Chondrocyte (in vitro differentiated cells): ENCODE results near the gene RAB38. TPM values are rescaled to one million over a fixed set of nuclear protein-coding genes. Genes with fewer than 3 reads are reported as not detected.
A peak's percentile ranks its signal among the peaks of the same experiment; 100 is the strongest.

ENCODE experiments used
- DNase-seq: peaks from one replicate; pipeline ENCODE4 v3.0.0; 2021; ENCODE audit warnings: mixed read lengths, low spot score
- H3K27ac Mint-ChIP-seq: one replicate; pipeline ENCODE4 v1.8.0; 2021; ENCODE audit warnings: mild to moderate bottlenecking, moderate library complexity, mixed read lengths; ENCODE audit not compliant: unreplicated experiment
- H3K27me3 Mint-ChIP-seq: 2 replicates; pipeline ENCODE4 v1.8.0; 2021; ENCODE audit warnings: low read depth, mixed read lengths
- H3K36me3 Mint-ChIP-seq: 2 replicates; pipeline ENCODE4 v1.8.0; 2021; ENCODE audit warnings: low read depth, mixed read lengths
- H3K4me1 Mint-ChIP-seq: 2 replicates; pipeline ENCODE4 v1.8.0; 2021; ENCODE audit warnings: low read depth, mild to moderate bottlenecking, mixed read lengths
- H3K4me3 Mint-ChIP-seq: one replicate; pipeline ENCODE4 v1.8.0; 2021; ENCODE audit warnings: mild to moderate bottlenecking, moderate library complexity, mixed read lengths; ENCODE audit not compliant: unreplicated experiment
- H3K9me3 Mint-ChIP-seq: 2 replicates; pipeline ENCODE4 v1.8.0; 2021; ENCODE audit warnings: low read depth, mixed read lengths
- total RNA-seq: library from RNA; stranded (reverse); gene quantifications from 3 replicates; pipeline ENCODE4 v1.2.1, GENCODE V29; 2021
- TF ChIP-seq, protein P1 (sequence below): fragments of 200-600 bp; sonication (generic); IDR thresholded peaks from 2 replicates; pipeline ENCODE4 v1.5.0; 2021; ENCODE audit warnings: antibody characterized with exemption, mild to moderate bottlenecking, moderate library complexity

RAB38 gene
- total RNA-seq, 1 donor from 2014 or later, result not detected

DNA sequence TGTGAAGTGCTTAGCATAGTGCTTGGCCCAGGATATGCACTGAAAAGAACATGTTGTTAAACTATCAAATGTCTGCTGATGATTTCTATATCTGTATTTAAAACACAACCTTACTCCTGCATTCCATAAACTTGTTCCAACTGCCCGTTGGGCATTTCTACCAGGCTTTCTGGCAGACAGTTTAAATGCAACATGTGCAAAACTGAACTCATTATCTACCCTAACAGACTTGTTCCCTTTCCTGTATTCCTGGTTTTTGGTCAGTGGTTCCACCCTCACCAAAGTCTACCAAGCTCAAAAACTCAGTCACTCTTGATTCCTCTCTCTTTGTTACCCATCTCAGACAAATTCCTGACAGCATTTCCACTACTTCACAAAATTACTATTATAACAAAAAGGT is 6.5 kb upstream of the RAB38 start:
- Mint-ChIP-seq H3K9me3 (no peaks in the 10 kb centered on the region), H3K27ac (no peak overlapping the region), H3K36me3 (no peaks in the 10 kb centered on the region), H3K27me3 (peaks cover 32% of the 10 kb centered on the region), H3K4me1 (no peaks in the 10 kb centered on the region), H3K4me3 (no peak overlapping the region)
- TF ChIP-seq, protein P1, sequence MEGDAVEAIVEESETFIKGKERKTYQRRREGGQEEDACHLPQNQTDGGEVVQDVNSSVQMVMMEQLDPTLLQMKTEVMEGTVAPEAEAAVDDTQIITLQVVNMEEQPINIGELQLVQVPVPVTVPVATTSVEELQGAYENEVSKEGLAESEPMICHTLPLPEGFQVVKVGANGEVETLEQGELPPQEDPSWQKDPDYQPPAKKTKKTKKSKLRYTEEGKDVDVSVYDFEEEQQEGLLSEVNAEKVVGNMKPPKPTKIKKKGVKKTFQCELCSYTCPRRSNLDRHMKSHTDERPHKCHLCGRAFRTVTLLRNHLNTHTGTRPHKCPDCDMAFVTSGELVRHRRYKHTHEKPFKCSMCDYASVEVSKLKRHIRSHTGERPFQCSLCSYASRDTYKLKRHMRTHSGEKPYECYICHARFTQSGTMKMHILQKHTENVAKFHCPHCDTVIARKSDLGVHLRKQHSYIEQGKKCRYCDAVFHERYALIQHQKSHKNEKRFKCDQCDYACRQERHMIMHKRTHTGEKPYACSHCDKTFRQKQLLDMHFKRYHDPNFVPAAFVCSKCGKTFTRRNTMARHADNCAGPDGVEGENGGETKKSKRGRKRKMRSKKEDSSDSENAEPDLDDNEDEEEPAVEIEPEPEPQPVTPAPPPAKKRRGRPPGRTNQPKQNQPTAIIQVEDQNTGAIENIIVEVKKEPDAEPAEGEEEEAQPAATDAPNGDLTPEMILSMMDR, result no peak
- no peak for DNase-seq

- H3K27ac Mint-ChIP-seq, result no peak overlapping the region
- TF ChIP-seq, protein P1, result no peak
- H3K9me3 Mint-ChIP-seq, result no peaks in the 10 kb centered on the region
- H3K27me3 Mint-ChIP-seq, result peaks cover 41% of the 10 kb centered on the region
- peaks cover 2% of the 10 kb centered on the region for H3K4me1 Mint-ChIP-seq
- DNase-seq, result no peak
- no peak overlapping the region for H3K4me3 Mint-ChIP-seq
- H3K36me3 Mint-ChIP-seq, result no peaks in the 10 kb centered on the region
Observed at GRCh38 chr11:88179971-88180629, 4.9 kb upstream of the RAB38 start.

DNA sequence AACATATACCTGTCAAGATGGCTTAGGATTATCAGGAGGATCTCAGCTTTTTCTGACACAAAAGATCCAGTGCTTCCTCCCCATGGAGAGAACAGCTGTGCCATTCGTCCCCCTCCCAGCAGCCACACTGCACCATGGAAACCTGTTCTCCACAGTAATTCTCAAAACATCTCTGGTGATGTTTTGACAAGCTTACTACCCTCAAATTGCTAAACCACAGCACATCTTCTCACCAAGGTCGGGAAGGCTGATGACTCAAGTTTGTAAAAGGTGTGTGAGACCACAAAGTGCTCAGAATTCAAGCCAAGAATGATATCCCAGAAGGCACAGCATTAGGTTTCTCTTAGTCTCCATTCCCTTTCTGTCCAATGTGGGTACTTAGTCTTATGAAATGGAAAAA is 3.9 kb upstream of the RAB38 start:
- Mint-ChIP-seq H3K36me3 (no peaks in the 10 kb centered on the region), H3K4me1 (peaks cover 10% of the 10 kb centered on the region), H3K9me3 (no peaks in the 10 kb centered on the region), H3K27me3 (peaks cover 42% of the 10 kb centered on the region), H3K27ac (no peak overlapping the region), H3K4me3 (no peak overlapping the region)
- TF ChIP-seq, protein P1, result no peak
- DNase-seq, result no peak

GRCh38 chr11:88178191-88178590 is 2.9 kb upstream of the RAB38 start:
- no peak for DNase-seq

GRCh38 chr11:88175569-88176075 is 379 bp upstream of the RAB38 start:
- TF ChIP-seq, protein P1, result no peak
- Mint-ChIP-seq H3K36me3 (no peaks in the 10 kb centered on the region), H3K4me3 (peak overlapping the region; percentile 60), H3K27ac (no peak overlapping the region), H3K27me3 (peaks cover 26% of the 10 kb centered on the region), H3K4me1 (peaks cover 10% of the 10 kb centered on the region), H3K9me3 (no peaks in the 10 kb centered on the region)
- DNase-seq, result no peak

More at GRCh38 chr11:88178191-88178590, 2.9 kb upstream of the RAB38 start:
- TF ChIP-seq, protein P1, result no peak
- peaks cover 36% of the 10 kb centered on the region for H3K27me3 Mint-ChIP-seq
- H3K4me3 Mint-ChIP-seq, result no peak overlapping the region
- H3K4me1 Mint-ChIP-seq, result peaks cover 10% of the 10 kb centered on the region
- no peaks in the 10 kb centered on the region for H3K36me3 Mint-ChIP-seq
- H3K27ac Mint-ChIP-seq, result no peak overlapping the region
- no peaks in the 10 kb centered on the region for H3K9me3 Mint-ChIP-seq
